SK-N-MC (cell line): Measurements from ENCODE around the gene LNX1.

Experiments
- DNase-seq: peaks from one replicate; pipeline ENCODE4 v3.0.0-alpha.2; 2011; ENCODE audit warnings: low read depth, low spot score
- H3K27ac ChIP-seq: fragments of 200-600 bp; sonication (generic); 2 replicates; pipeline ENCODE4 v1.5.1; 2016; ENCODE audit warnings: mixed run types
- H3K36me3 ChIP-seq: fragments of 200-600 bp; sonication (generic); 2 replicates; pipeline ENCODE4 v1.6.1; 2017; ENCODE audit warnings: antibody characterized with exemption, low read length, mixed read lengths; ENCODE audit not compliant: insufficient read depth
- H3K4me3 ChIP-seq: fragments of 200-600 bp; sonication (generic); 2 replicates; pipeline ENCODE4 v1.5.1; 2016
- H3K9ac ChIP-seq: fragments of 200-600 bp; sonication (generic); 2 replicates; pipeline ENCODE4 v1.8.0; 2017; ENCODE audit warnings: mixed run types, mixed read lengths; ENCODE audit not compliant: insufficient read length
- H3K9me3 ChIP-seq: fragments of 200-600 bp; sonication (generic); 2 replicates; pipeline ENCODE4 v1.6.1; 2017; ENCODE audit warnings: low read depth, mild to moderate bottlenecking, antibody characterized with exemption, low read length, moderate library complexity, mixed read lengths
- EZH2 ChIP-seq: fragments of 200-600 bp; sonication (generic); IDR thresholded peaks from one replicate; pipeline ENCODE4 v1.6.1; 2017; ENCODE audit warnings: antibody characterized with exemption
- FOXP2 ChIP-seq: optimal IDR thresholded peaks from 2 replicates; pipeline ENCODE3; 2011; ENCODE audit warnings: mild to moderate bottlenecking, moderate library complexity; ENCODE audit not compliant: insufficient read depth; ENCODE audit errors: extremely low read length, control extremely low read depth
- POLR2AphosphoS5 ChIP-seq: IDR thresholded peaks from 2 replicates; pipeline ENCODE4 v1.6.1; 2012; ENCODE audit warnings: mild to moderate bottlenecking, low read depth, low read length, borderline replicate concordance

Gene LNX1

DNA sequence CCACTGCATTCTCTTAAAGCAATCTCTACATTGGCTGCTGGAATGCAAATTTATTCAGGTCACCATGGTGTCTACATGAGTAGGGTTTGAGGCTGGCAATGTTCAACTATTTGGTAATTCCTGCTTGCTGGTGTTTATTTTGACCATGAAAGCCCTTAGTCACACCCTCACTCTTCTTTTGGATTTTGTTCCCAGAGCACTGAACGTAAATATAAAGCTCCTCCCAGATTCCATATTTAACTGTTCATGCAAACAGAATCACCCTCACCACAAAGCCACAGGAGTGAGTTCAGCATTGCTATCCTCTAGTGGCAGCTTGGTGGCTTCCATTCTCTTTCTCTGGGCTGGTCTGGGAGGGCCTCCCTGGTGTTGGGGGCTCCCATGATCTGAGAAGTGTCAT is 82.8 kb downstream of the LNX1 start:
- Histone ChIP-seq H3K4me3 (no peak overlapping the region), H3K27ac (no peak overlapping the region), H3K9ac (no peak overlapping the region), H3K36me3 (no peaks in the 10 kb centered on the region), H3K9me3 (no peaks in the 10 kb centered on the region)
- no peak for TF ChIP-seq FOXP2
- DNase-seq, result no peak

DNA sequence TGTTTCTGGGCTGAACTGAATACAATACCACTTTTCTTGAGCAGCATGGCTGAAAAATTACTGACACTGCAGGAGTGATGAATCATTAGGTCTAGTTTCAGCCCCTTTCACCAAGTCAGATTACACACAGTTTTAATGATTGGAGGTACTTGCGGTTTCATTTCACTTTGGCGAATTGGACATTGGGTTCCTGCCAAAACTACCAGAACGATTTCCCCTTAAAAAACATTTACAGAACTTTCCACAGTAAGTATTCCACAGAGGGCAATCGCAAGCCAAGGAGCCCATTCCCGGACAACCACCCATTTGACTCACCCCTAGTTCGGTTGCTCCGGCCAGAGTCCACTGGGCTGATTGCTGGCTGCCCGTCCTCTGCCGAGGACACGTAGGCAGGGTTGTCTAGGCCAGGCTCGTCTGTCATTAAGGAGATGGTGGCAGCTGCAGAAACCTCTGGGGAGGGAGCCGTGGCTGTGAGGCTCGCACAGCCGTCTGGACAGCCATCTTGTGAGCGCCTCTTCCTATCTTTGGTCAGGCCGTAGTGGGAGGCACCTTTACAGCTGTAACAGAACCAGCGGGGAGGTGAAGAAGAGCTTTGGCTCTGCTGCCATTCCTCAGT is 83.5 kb downstream of the LNX1 start:
- Histone ChIP-seq H3K9me3 (no peaks in the 10 kb centered on the region), H3K27ac (no peak overlapping the region), H3K9ac (no peak overlapping the region), H3K4me3 (no peak overlapping the region), H3K36me3 (no peaks in the 10 kb centered on the region)
- no peak for DNase-seq
- no peak for TF ChIP-seq FOXP2
- no peak for TF ChIP-seq EZH2
- no peak for TF ChIP-seq POLR2AphosphoS5

DNA sequence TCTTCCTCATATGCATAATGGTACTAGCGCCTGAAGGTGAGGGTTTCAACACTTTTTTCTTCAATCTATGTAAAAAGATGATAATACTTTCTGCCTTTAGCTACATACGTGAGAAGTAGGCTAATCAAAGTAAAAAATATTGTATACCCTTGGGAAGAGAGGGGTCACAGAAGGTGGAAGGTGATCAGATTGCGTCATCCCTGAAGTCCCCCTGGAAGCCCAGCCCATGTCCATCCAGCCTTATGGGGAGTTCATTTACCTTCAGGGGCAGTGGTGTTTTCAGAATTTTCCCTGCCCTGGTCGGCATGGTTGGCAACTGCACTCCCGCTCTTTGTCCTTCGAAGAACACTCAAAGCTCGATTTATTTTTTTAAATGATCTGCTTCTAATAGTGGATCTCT is 84.2 kb downstream of the LNX1 start:
- Histone ChIP-seq H3K36me3 (no peaks in the 10 kb centered on the region), H3K9ac (no peak overlapping the region), H3K27ac (no peak overlapping the region), H3K4me3 (no peak overlapping the region), H3K9me3 (no peaks in the 10 kb centered on the region)
- TF ChIP-seq FOXP2, result no peak
- no peak for TF ChIP-seq EZH2
- TF ChIP-seq POLR2AphosphoS5, result no peak
- no peak for DNase-seq

DNA sequence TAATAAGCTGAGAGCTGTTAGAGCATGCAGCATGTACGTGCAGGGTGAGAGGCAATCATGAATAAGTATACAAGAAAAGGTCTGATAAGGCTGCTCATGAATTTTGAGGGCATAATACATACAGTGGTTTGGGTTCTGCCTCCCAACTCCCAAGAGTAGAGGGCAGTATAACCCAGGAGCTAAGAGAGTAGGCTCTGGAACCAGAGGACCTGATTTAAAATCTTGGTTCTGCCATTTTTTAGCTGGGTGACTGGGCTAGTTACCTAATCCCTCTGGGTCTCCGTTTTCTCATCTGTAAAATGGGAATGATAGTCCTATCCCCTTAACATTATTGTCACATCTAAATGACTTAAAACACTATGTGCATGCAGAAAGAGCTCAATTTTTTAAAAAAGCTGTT is 85.3 kb downstream of the LNX1 start:
- DNase-seq, result no peak
- no peak overlapping the region for H3K9ac ChIP-seq
- H3K9me3 ChIP-seq, result no peaks in the 10 kb centered on the region
- H3K4me3 ChIP-seq, result no peak overlapping the region
- TF ChIP-seq POLR2AphosphoS5, result no peak
- no peak for TF ChIP-seq EZH2
- TF ChIP-seq FOXP2, result no peak
- no peak overlapping the region for H3K27ac ChIP-seq
- no peaks in the 10 kb centered on the region for H3K36me3 ChIP-seq

DNA sequence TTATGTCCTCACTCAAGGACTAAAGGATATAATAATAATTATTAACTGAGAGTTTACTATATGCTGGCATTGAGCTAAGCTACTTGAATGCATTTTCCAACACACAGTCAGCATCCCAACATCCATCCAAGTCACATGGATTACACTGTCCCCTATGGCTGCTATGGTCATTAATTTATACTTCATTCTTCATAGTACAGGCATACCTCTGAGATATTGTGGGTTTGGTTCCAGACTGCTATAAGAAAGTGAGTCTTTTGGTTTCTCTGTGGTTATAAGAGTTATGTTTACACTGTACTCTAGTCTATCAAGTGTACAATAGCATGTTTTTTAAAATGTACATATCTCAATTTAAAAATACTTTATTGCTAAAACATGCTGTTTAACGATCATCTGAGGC is 89.2 kb downstream of the LNX1 start:
- no peak overlapping the region for H3K9ac ChIP-seq
- H3K4me3 ChIP-seq, result no peak overlapping the region
- no peaks in the 10 kb centered on the region for H3K36me3 ChIP-seq
- TF ChIP-seq EZH2 (no peak), POLR2AphosphoS5 (no peak), FOXP2 (no peak)
- H3K9me3 ChIP-seq, result no peaks in the 10 kb centered on the region
- no peak overlapping the region for H3K27ac ChIP-seq
- DNase-seq, result no peak

DNA sequence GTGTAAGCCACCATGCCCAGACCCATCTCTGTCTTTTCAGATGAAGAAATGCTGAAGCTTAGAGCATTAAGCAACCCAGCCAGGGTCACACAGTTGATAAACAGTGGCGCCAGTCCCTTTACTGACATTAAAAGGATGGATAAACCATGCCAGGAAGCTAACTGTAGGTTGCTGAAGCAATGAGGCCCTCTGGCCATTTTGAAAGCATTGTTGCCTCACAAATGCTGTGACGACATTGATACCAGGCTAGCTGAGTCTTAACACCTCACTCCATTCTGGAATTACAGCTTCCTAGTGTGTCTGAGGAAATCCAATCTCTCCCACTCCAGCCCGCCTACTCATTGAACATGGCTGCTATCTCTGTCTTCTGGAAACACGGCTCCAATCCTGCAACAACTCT is 89.7 kb downstream of the LNX1 start:
- no peak for DNase-seq
- no peak overlapping the region for H3K4me3 ChIP-seq
- TF ChIP-seq EZH2 (no peak), FOXP2 (no peak), POLR2AphosphoS5 (no peak)
- H3K36me3 ChIP-seq, result no peaks in the 10 kb centered on the region
- no peak overlapping the region for H3K9ac ChIP-seq
- H3K27ac ChIP-seq, result no peak overlapping the region
- no peaks in the 10 kb centered on the region for H3K9me3 ChIP-seq

DNA sequence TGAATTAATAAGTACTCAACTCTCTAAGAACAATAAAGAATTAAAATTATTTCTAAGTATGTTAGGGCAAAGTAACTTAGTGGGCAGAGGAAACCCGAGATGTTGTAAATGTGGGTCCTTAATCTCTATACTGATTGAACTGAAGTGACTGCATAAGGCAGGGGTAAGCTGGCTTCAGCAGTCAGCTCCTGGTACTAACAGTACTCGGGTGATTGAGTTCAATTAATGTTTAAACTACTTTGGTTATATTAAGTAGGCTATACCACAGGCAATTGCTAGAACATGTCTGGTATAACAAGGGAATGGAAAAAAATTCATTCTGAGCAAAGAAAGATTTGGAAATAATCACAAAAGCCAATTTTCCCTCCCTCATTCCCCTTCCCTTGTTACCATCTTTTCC is 90.7 kb downstream of the LNX1 start:
- no peak overlapping the region for H3K27ac ChIP-seq
- no peak overlapping the region for H3K4me3 ChIP-seq
- TF ChIP-seq FOXP2, result no peak
- no peaks in the 10 kb centered on the region for H3K36me3 ChIP-seq
- no peak overlapping the region for H3K9ac ChIP-seq
- no peak for DNase-seq
- H3K9me3 ChIP-seq, result no peaks in the 10 kb centered on the region

DNA sequence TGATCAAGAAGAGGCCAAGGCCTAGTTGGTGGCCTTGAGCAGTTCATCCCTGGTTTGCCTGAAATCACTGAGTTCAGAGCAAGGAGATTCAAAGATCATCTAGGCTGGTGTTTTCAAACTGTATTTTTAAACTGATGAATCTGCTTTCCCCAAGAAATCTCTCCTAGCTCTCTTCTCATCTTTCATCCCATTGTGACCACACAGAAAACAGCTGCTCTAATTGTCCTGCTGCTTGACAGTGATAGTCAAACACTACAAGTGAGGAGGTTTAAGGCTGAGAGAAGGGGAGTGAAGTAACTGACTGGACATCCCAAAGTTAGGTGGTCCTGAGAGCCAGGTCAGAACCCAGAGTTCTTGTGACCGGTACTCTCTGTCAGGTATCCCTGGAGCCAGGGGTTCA is 91.5 kb downstream of the LNX1 start:
- H3K9ac ChIP-seq, result no peak overlapping the region
- no peaks in the 10 kb centered on the region for H3K9me3 ChIP-seq
- DNase-seq, result no peak
- no peaks in the 10 kb centered on the region for H3K36me3 ChIP-seq
- TF ChIP-seq POLR2AphosphoS5, result no peak
- TF ChIP-seq FOXP2, result no peak
- TF ChIP-seq EZH2, result no peak
- H3K27ac ChIP-seq, result no peak overlapping the region
- H3K4me3 ChIP-seq, result no peak overlapping the region

DNA sequence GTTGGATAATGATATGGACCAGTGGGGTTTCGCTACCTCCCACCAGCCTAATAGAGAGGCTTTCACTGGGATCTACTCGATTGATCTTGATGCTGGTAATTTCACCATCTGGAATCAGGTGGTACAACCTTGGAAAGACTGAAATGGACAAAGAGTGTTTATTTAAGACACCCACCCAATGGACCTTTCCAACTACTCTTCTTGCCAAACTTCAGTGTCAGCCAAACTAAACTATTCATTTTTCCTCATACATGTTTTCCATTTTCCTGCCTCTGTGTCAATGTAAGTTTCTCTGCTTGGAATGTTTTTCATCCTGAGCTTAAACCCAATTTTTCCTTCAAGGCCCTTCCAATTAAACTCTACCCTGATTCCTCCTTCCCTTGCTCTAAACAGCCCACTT is 92.6 kb downstream of the LNX1 start:
- H3K9me3 ChIP-seq, result no peaks in the 10 kb centered on the region
- no peaks in the 10 kb centered on the region for H3K36me3 ChIP-seq
- no peak overlapping the region for H3K4me3 ChIP-seq
- no peak overlapping the region for H3K27ac ChIP-seq
- H3K9ac ChIP-seq, result no peak overlapping the region
- DNase-seq, result no peak
- no peak for TF ChIP-seq POLR2AphosphoS5
- TF ChIP-seq EZH2, result no peak
- no peak for TF ChIP-seq FOXP2

DNA sequence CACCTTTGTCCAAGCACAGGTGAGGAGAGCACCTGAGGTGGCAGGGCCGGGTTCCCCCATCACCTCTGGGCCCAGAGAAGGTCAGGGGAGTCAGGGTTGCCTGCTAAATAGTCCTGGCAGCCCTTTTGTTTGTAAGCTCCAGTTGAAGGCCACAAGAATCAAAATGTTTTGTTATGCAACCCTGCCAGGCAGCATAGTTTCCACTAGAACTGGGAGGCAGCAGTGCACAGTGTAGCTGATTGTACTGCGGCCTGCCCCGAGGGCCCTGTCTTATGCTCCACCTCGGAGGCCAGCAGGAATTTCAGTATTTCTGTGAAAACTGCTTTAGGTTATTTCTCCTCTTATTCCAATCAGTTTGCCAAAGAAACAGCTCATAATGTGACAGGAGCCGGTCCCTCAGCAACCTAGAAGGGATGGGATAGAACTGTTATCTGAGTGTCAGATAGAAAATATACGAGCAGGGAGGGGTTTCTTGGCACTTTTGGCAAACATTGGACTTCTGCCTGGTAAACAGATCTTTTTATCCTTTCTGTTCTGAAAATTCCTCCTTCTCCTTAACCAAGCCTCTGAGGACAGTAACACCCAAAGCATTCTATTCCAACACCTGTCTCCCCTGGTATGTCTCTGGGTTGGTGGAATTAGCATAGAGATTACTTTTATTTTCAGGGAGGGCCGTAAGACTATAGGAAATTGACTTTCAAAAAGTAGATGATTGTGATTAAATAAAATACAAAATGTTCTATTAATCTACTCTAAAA is 93.6 kb downstream of the LNX1 start:
- Histone ChIP-seq H3K9me3 (no peaks in the 10 kb centered on the region), H3K27ac (no peak overlapping the region), H3K4me3 (no peak overlapping the region), H3K9ac (no peak overlapping the region), H3K36me3 (no peaks in the 10 kb centered on the region)
- TF ChIP-seq FOXP2 (no peak), EZH2 (no peak), POLR2AphosphoS5 (no peak)
- DNase-seq, result no peak
